HG03565 (cell line): ENCODE measurements around the gene PLEKHA5.
"Not testable (repeated sequence)": the region's sequence is repeated elsewhere in the genome, so short reads cannot be mapped to it uniquely, and the experiment has no call there.

ENCODE experiments used
- ATAC-seq: cut with Tn5 transposase; IDR thresholded peaks from one replicate; pipeline ENCODE4 v1.9.1; 2021; ENCODE audit warnings: mild to moderate bottlenecking, moderate library complexity; ENCODE audit not compliant: unreplicated experiment

PLEKHA5 gene

GRCh38 chr12:19273482-19274330 is 144.2 kb downstream of the PLEKHA5 start:
- ATAC-seq = no peak

DNA sequence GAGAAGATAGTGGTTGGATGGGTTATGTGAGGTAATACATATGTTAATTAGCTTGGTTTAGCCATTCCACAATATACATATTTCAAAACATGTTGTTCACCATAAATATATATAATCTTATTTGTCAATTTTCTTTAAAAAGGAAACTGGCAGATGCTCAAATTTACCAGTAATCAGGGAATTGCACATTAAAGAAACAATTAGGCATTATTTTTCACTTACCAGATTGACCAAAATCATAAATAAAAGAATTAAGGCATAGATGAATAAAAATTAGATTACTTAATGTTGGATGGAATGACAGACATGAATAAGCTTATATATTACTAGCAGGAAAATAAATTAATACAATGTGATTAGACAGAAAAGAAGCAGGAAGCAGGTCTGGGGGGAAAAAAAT is 147.2 kb downstream of the PLEKHA5 start:
- ATAC-seq = no peak

DNA sequence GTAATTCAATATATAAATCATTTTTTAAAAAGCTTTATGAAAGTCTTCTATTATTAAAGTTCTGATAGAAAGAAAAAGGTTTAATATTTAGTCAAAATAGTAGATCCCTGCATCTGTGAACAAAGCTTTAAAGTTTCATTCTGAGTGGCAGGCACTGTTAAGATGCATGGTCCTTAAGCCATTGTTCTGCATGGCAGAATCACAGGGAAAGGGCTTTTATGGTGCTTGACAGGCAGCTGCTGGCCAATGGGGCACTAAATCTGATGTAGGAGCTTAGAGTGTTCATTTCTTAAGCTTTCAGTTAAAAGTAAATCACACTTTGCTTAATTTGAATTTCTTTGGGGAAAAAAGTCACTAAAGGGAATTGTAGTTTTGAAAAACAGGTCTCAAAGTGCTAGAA is 148.2 kb downstream of the PLEKHA5 start:
- ATAC-seq = no peak

DNA sequence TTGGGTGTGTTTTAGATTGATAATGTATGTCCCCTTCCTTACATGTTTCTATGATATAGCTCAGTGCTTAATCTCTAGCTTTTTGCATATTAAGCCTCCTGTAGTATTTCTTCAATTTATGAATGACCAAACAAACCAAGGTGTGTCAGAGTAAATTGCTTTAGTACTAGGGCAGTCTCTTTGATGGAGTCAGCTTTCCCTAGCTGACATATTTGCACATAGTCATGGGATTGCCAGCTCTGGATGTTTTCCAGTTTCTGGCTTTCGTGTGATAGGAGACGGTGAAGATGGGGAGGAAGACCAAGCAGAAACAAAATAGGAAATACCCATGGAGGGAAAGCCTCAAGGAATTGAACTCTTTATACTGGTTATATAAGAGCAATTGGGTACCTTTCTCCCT is 148.9 kb downstream of the PLEKHA5 start:
- ATAC-seq = no peak

- ATAC-seq = no peak
Observed at GRCh38 chr12:19282133-19282699, 152.7 kb downstream of the PLEKHA5 start.

GRCh38 chr12:19284658-19285057 is 155.1 kb downstream of the PLEKHA5 start:
- no peak for ATAC-seq

DNA sequence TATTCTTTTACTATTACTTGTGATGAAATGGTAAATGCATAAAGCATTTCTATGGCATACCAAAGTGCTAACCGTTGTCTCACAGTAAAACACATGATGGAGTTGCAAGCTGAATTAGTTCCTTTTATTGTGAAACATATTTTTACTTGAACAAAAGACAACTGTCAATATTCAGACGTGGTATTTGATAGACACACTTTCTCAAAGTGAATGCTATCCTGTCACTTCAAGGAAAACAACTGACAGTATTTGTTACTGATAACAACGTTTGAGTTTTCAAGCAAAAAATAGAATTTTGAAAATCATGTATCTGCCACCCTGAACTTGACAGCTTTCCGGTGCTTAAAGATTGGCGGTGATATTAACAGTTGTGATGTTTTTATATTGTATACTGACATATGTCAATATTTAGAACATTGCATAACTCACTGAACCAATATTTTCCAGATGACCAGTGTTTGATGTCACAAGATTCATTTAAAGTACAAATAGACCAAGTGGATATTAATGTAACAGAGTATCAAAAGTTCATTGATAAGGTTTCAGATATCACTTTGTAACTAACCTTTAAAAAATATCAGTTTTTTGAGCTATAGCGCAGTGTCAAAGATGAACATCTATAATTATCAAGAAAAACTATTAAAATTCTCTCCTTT is 156.4 kb downstream of the PLEKHA5 start:
- no peak for ATAC-seq

GRCh38 chr12:19287302-19287701 is 157.8 kb downstream of the PLEKHA5 start:
- ATAC-seq = no peak

DNA sequence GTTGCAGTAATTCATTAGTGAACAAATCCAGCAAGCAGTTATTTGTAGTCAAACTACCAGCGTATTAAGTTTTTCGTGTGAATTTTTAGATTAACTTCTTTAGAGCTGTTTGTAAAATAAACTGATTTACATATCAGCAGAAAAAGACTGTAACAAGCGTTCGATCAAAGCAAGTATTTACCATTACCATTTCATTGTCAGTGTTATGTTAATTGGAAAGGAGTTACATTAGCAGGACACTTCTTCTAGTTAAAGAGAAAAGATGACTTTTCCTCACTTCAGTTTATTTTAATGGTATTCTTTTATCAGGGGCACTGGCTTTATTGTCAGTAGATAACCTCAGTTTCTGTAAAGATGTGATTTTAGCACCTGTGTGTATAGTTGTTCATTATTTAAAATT is 158.6 kb downstream of the PLEKHA5 start:
- no peak for ATAC-seq

DNA sequence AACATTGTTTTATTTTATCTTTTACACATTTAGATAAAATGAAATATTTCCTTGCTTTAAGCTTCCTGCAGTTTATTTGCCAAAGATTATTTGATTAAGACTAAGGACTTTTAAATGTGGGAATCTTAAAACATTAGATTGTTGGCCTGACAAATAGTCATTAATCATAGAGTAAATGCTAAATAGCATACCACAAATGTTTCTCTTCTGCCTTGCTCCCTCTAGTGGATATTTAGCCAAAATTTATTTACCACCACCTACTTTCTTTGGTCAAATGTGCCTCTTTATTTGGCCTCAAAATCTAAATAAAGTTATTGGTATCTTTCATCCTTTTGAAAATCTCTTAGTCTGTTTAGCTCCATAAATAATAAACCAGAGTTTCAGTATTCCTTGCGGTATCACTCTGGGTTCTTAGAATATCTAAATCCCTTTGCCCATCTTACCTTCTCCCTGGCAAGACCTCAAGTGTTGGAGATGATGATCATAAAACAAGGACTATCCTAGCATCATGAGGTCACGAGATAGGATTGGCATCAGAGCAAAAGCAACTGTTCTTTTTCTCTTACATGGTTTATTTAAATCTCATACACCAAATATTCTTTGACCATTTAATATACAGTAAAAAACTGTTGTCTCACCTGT is 159.2 kb downstream of the PLEKHA5 start:
- peak; percentile 74 for ATAC-seq

DNA sequence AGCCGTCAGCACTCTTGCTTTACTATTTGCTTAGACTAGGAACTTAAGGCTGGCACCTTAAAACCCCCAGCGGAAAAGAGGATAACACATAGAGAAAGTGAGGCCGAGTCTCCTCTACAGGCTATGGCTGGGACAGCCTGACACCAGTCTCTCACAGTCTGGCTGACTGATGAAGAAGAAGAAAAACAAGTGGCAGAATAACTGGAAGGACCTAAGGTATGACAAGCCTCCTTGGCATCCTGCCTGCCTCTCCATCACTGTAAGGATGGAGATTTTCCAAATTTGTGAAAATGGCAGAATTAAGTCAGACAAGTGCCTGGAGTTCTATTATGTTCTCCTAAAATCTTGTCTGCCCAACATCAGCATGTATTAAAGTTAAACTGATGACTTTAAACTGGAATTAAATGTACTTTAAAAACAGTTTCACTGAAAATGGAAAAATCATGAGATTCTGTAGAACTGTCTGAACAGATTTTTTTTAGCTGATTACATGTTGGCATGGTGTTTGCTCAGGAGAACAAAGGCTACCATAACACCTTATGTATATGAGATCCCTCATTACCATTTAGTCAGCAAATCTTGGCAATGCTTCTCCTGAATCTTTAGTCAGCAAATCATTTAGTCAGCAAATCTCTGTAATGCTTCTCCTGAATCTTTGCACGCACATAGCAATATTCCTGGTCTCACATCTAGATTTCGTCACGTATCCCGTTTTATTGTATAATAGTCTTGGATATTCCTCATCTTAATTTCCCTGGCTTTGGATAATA is 169.5 kb downstream of the PLEKHA5 start:
- ATAC-seq = no peak

DNA sequence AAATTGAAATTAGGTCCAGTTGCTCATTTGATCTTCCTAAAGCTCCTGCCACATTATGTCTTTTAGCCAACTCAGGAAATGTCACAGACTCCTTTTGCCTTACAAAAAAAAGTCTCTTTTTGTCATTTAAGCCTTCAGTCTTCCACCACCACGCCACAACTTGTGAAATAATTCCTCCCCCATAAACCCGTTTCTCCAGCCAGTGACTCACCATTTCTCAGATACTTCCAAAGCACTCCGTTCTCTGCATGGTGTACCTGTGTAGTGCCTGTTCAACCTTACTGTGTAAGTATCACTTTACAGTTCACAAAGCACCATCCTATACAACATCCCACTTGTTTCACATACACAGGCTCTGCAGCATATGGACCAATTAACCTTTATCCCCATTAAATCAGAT is 170.2 kb downstream of the PLEKHA5 start:
- no peak for ATAC-seq

GRCh38 chr12:19301223-19301622 is 171.7 kb downstream of the PLEKHA5 start:
- no peak for ATAC-seq

- no peak for ATAC-seq
Observed at GRCh38 chr12:19301688-19302087, 172.2 kb downstream of the PLEKHA5 start.

GRCh38 chr12:19302100-19302640 is 172.6 kb downstream of the PLEKHA5 start:
- no peak for ATAC-seq

DNA sequence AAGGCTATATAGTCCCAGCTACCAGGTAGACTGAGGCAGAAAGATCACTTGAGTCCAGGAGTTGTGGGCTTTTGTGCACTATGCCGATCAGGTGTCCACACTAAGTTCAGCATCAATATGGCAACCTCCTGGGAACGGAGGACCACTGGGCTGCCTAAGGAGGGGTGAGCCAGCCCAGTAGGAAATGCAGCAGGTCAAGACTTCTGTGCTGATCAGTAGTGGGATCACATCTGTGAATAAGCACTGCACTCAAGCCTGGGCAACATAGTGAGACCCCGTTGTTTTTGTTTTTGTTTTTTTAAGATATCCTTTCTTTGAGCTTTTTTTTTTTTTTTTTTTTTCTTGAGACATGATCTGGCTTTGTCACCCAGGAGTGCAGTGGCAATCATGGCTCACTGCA is 174.0 kb downstream of the PLEKHA5 start:
- no peak for ATAC-seq

DNA sequence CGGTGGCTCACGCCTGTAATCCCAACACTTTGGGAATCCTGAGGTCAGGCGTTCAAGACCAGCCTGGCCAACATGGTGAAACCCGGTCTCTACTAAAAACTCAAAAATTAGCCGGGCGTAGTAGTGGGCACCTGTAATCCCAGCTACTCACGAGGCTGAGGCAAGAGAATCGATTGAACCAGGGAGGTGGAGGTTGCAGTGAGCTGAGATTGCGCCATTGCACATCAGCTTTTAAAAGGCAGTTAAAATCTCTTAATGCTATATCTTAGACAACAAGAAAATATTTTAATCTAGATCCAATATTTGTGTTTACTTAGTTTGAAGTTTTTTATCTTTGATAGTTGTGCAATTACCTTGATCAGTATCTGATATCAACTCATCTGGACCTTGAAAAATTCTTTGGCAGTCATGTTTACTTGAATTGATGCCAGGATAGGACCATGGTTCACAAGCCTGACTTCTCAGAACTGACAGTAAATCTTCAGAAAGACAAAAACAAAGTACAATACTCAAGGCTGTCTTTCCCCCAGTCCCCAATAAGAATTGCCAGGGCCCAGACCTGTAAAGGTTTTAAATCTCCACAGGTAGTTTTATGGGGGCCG is 174.7 kb downstream of the PLEKHA5 start:
- ATAC-seq = no peak

GRCh38 chr12:19305621-19306020 is 176.1 kb downstream of the PLEKHA5 start:
- ATAC-seq = not testable (repeated sequence)

DNA sequence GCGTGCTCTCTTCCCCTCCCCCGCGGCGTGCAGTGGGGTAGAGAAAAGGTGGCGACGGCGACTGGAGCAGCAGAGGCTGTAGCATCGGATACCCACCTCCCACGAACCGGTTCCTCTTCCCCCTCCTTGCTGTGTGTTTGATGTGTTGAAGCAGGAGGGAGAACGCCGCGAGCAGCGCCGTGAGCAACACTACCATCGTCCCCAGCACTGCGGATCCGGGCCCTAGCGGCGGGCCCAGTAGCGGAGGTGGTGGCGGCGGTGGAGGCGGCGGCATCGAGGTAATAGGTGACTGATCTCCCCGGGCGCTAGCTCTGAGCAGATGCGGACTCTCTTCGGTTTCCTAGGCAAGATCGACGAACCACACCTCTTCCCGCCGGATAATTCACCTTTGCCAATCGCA is 176.8 kb downstream of the PLEKHA5 start:
- ATAC-seq = no peak

GRCh38 chr12:19307451-19307850 is 177.9 kb downstream of the PLEKHA5 start:
- no peak for ATAC-seq
